Endodermal cell (in vitro differentiated cells): ENCODE results near the gene LZTR1. TPM values are rescaled to one million over a fixed set of nuclear protein-coding genes. Genes with fewer than 3 reads are reported as not detected.
"Not testable (repeated sequence)": the region's sequence is repeated elsewhere in the genome, so short reads cannot be mapped to it uniquely, and the experiment has no call there.

Experiments used
- DNase-seq: peaks from one replicate; pipeline ENCODE4 v3.0.0-alpha.2; 2017
- H3K27ac ChIP-seq: 2 replicates; pipeline ENCODE4 v1.5.1; 2013; ENCODE audit warnings: mild to moderate bottlenecking, low read depth, low read length, moderate library complexity
- H3K27me3 ChIP-seq: 2 replicates; pipeline ENCODE4 v1.6.1; 2013; ENCODE audit warnings: mild to moderate bottlenecking, low read length, moderate library complexity; ENCODE audit not compliant: insufficient read depth, control insufficient read depth, poor library complexity, severe bottlenecking
- H3K36me3 ChIP-seq: 2 replicates; pipeline ENCODE4 v1.7.0; 2013; ENCODE audit warnings: mild to moderate bottlenecking, low read length, moderate library complexity; ENCODE audit not compliant: control insufficient read depth, insufficient read depth
- H3K4me1 ChIP-seq: one replicate; pipeline ENCODE4 v1.7.0; 2013; ENCODE audit warnings: low read length; ENCODE audit not compliant: control insufficient read depth, insufficient read depth
- H3K4me3 ChIP-seq: 2 replicates; pipeline ENCODE4 v1.5.1; 2013; ENCODE audit warnings: mild to moderate bottlenecking, low read length, moderate library complexity
- H3K9ac ChIP-seq: 2 replicates; pipeline ENCODE4 v1.6.1; 2013; ENCODE audit warnings: mild to moderate bottlenecking, low read length, moderate library complexity; ENCODE audit not compliant: poor library complexity, severe bottlenecking; ENCODE audit errors: extremely low read depth
- H3K9me3 ChIP-seq: 2 replicates; pipeline ENCODE4 v1.6.1; 2013; ENCODE audit warnings: mild to moderate bottlenecking, low read length, moderate library complexity; ENCODE audit not compliant: control insufficient read depth
- H3K27ac Mint-ChIP-seq: 2 replicates; pipeline ENCODE4 v1.8.0; 2020; ENCODE audit warnings: mixed read lengths
- H3K27me3 Mint-ChIP-seq: 2 replicates; pipeline ENCODE4 v1.8.0; 2021; ENCODE audit warnings: mild to moderate bottlenecking, mixed read lengths; ENCODE audit not compliant: insufficient read depth
- H3K36me3 Mint-ChIP-seq: 2 replicates; pipeline ENCODE4 v1.8.0; 2020; ENCODE audit warnings: low read depth, mixed read lengths
- H3K4me1 Mint-ChIP-seq: 2 replicates; pipeline ENCODE4 v1.8.0; 2020; ENCODE audit warnings: mixed read lengths
- H3K4me3 Mint-ChIP-seq: 2 replicates; pipeline ENCODE4 v1.8.0; 2020; ENCODE audit warnings: mild to moderate bottlenecking, moderate library complexity, mixed read lengths
- H3K9me3 Mint-ChIP-seq: 2 replicates; pipeline ENCODE4 v1.8.0; 2020; ENCODE audit warnings: mild to moderate bottlenecking, mixed read lengths
- CTCF ChIP-seq: fragments of 200-600 bp; sonication (generic); conservative IDR thresholded peaks from 2 replicates; pipeline ENCODE4 v1.5.0; 2021; ENCODE audit warnings: antibody characterized with exemption, mild to moderate bottlenecking
- WGBS, 2 experiments: methylation state at CpG; one replicate each; pipeline versions ENCODE4 v1.1.5 to v1.1.7; 2013; ENCODE audit warnings: missing lambda C conversion rate in 2 of 2, mixed read lengths in 1 of 2; ENCODE audit not compliant: insufficient coverage in 1 of 2, insufficient read length in 1 of 2; 5-methylcytosine and 5-hydroxymethylcytosine counted together
- total RNA-seq, 2 donors: library from RNA; stranded (reverse); fragmentation: NEBNext Ultra II Directional in 1 of 2; extraction: Animal tissue kit (Norgen Biotek cat#: 25700) in 1 of 2; gene quantifications; 2 replicates in 1 of 2; 3 replicates in 1 of 2; pipeline ENCODE4 v1.2.1, GENCODE V29; 2021

LZTR1 gene
- total RNA-seq, 2 donors from 2014 or later: 56.5 to 73.2 TPM

- H3K36me3 ChIP-seq: no peaks in the 10 kb centered on the region
- no peak for DNase-seq
- H3K27ac Mint-ChIP-seq: peak overlapping the region; percentile 92
- peak overlapping the region; percentile 96 for H3K27ac ChIP-seq
- no peak for TF ChIP-seq CTCF
- WGBS, 2 experiments: 23 to 39% methylated on average over 11 to 26 of the region's 26 CpGs
- H3K4me3 ChIP-seq: peak overlapping the region; percentile 91
- H3K4me3 Mint-ChIP-seq: peak overlapping the region; percentile 84
- H3K36me3 Mint-ChIP-seq: peaks cover 3% of the 10 kb centered on the region
- no peaks in the 10 kb centered on the region for H3K27me3 Mint-ChIP-seq
- peak overlapping the region; percentile 85 for H3K9ac ChIP-seq
- H3K27me3 ChIP-seq: no peaks in the 10 kb centered on the region
- no peaks in the 10 kb centered on the region for H3K9me3 ChIP-seq
- H3K4me1 ChIP-seq: peaks cover 11% of the 10 kb centered on the region
- H3K9me3 Mint-ChIP-seq: no peaks in the 10 kb centered on the region
- peaks cover 12% of the 10 kb centered on the region for H3K4me1 Mint-ChIP-seq
Observed at GRCh38 chr22:21000987-21001600, 19.0 kb downstream of the LZTR1 start.

GRCh38 chr22:21001601-21002325 is 19.7 kb downstream of the LZTR1 start, which contains the start of gene THAP7:
Gene THAP7 (minus strand): TSS chr22:21002118. CDS start chr22:21001911, 207 bp downstream.
- Mint-ChIP-seq H3K4me1 (peaks cover 12% of the 10 kb centered on the region), H3K27me3 (no peaks in the 10 kb centered on the region), H3K9me3 (no peaks in the 10 kb centered on the region), H3K4me3 (peak within 1 kb of the TSS; percentile 84), H3K36me3 (no peaks in the 10 kb centered on the region), H3K27ac (peak within 1 kb of the TSS; percentile 92)
- Histone ChIP-seq H3K36me3 (no peaks in the 10 kb centered on the region), H3K27ac (peak within 1 kb of the TSS; percentile 96), H3K4me3 (peak within 1 kb of the TSS; percentile 91), H3K9me3 (no peaks in the 10 kb centered on the region), H3K4me1 (peaks cover 11% of the 10 kb centered on the region), H3K9ac (peak within 1 kb of the TSS; percentile 85), H3K27me3 (no peaks in the 10 kb centered on the region)
- WGBS, 2 experiments: 0 to 1% methylated on average over 23 to 83 of the region's 83 CpGs
- TF ChIP-seq CTCF: no peak
- peak; percentile 98 for DNase-seq

GRCh38 chr22:21003782-21004181 is 21.7 kb downstream of the LZTR1 start:
- Mint-ChIP-seq H3K27ac (no peak overlapping the region), H3K27me3 (no peaks in the 10 kb centered on the region), H3K9me3 (no peaks in the 10 kb centered on the region), H3K36me3 (no peaks in the 10 kb centered on the region), H3K4me1 (peaks cover 12% of the 10 kb centered on the region), H3K4me3 (peak overlapping the region; percentile 84)
- TF ChIP-seq CTCF: no peak
- H3K9ac ChIP-seq: no peak overlapping the region
- H3K4me1 ChIP-seq: peaks cover 11% of the 10 kb centered on the region
- peak overlapping the region; percentile 91 for H3K4me3 ChIP-seq
- H3K27me3 ChIP-seq: no peaks in the 10 kb centered on the region
- DNase-seq: no peak
- H3K9me3 ChIP-seq: no peaks in the 10 kb centered on the region
- H3K36me3 ChIP-seq: no peaks in the 10 kb centered on the region
- H3K27ac ChIP-seq: no peak overlapping the region
- 93 to 95% methylated on average over 3 to 4 of the region's 4 CpGs for WGBS, 2 experiments

- H3K9ac ChIP-seq, H3K9me3 ChIP-seq, DNase-seq, H3K9me3 Mint-ChIP-seq, H3K27me3 ChIP-seq, H3K36me3 ChIP-seq, H3K27ac Mint-ChIP-seq, H3K4me3 ChIP-seq, H3K4me1 ChIP-seq, H3K27ac ChIP-seq, H3K36me3 Mint-ChIP-seq, H3K4me3 Mint-ChIP-seq, H3K27me3 Mint-ChIP-seq, H3K4me1 Mint-ChIP-seq: not testable (repeated sequence)
- WGBS, 2 experiments: 83 to 86% methylated on average over 7 to 13 of the region's 13 CpGs
Observed at GRCh38 chr22:21009208-21009607, 27.1 kb downstream of the LZTR1 start.
